SU-DHL-6 (cell line): ENCODE data around the gene DHRS11.

Experiments
- H2AFZ ChIP-seq: fragments of 200-600 bp; sonication (generic); 2 replicates; pipeline ENCODE4 v1.6.1; 2014; ENCODE audit warnings: low read depth, mild to moderate bottlenecking, moderate library complexity, mixed read lengths, antibody characterized with exemption, low read length; ENCODE audit not compliant: severe bottlenecking
- H3F3A ChIP-seq: fragments of 200-600 bp; shearing (Covaris generic); 2 replicates; pipeline ENCODE4 v1.6.0; 2016; ENCODE audit warnings: antibody characterized with exemption, mild to moderate bottlenecking; ENCODE audit not compliant: insufficient read depth
- H3K27ac ChIP-seq: fragments of 200-600 bp; sonication (generic); 2 replicates; pipeline ENCODE4 v1.5.1; 2016; ENCODE audit warnings: low read depth, mild to moderate bottlenecking, low read length, moderate library complexity, mixed read lengths
- H3K27me3 ChIP-seq: fragments of 200-600 bp; sonication (generic), shearing (Covaris generic); 2 replicates; pipeline ENCODE4 v1.6.0; 2014; ENCODE audit warnings: mild to moderate bottlenecking, low read length
- H3K36me3 ChIP-seq: fragments of 200-600 bp; sonication (generic); 2 replicates; pipeline ENCODE4 v1.6.1; 2014; ENCODE audit warnings: mild to moderate bottlenecking, low read length, mixed read lengths
- H3K4me2 ChIP-seq: fragments of 300-600, 200-600 bp; shearing (Covaris generic), sonication (generic); 2 replicates; pipeline ENCODE4 v1.6.0; 2014; ENCODE audit warnings: low read length, low read depth, mild to moderate bottlenecking; ENCODE audit not compliant: poor library complexity, severe bottlenecking
- H3K4me3 ChIP-seq: fragments of 200-600 bp; sonication (generic); 2 replicates; pipeline ENCODE4 v1.5.1; 2014; ENCODE audit warnings: antibody characterized with exemption, low read length, mild to moderate bottlenecking, mixed read lengths; ENCODE audit not compliant: insufficient read depth, poor library complexity, severe bottlenecking
- H3K79me2 ChIP-seq: fragments of 200-600 bp; sonication (generic); 2 replicates; pipeline ENCODE4 v1.6.1; 2014; ENCODE audit warnings: mild to moderate bottlenecking, low read length, moderate library complexity; ENCODE audit not compliant: insufficient read depth
- H3K9ac ChIP-seq: fragments of 200-600 bp; sonication (generic); 2 replicates; pipeline ENCODE4 v1.7.0; 2014; ENCODE audit warnings: mild to moderate bottlenecking, low read length
- H3K9me2 ChIP-seq: fragments of 200-600 bp; sonication (generic); replicated peaks from 2 replicates; pipeline ENCODE4 v1.6.1; 2014; ENCODE audit warnings: low read length; ENCODE audit not compliant: insufficient read depth
- H3K9me3 ChIP-seq: fragments of 200-600 bp; sonication (generic); 2 replicates; pipeline ENCODE4 v1.6.1; 2014; ENCODE audit warnings: low read length, mixed read lengths; ENCODE audit not compliant: insufficient read depth
- H4K20me1 ChIP-seq: fragments of 200-600 bp; sonication (generic); 2 replicates; pipeline ENCODE4 v1.6.1; 2014; ENCODE audit warnings: low read depth, mild to moderate bottlenecking, antibody characterized with exemption, low read length, moderate library complexity, mixed read lengths
- CTCF ChIP-seq: fragments of 200-600 bp; sonication (generic); IDR thresholded peaks from one replicate; pipeline ENCODE4 v1.5.1; 2017; ENCODE audit warnings: antibody characterized with exemption, mild to moderate bottlenecking, low read length, moderate library complexity; ENCODE audit not compliant: insufficient read depth, poor library complexity, severe bottlenecking
- EZH2phosphoT487 ChIP-seq: fragments of 200-600 bp; sonication (generic), shearing (Covaris generic); conservative IDR thresholded peaks from 2 replicates; pipeline ENCODE4 v1.6.1; 2018; ENCODE audit warnings: mild to moderate bottlenecking, antibody characterized with exemption, low read length, moderate library complexity, mixed read lengths

DHRS11 gene

GRCh38 chr17:36597866-36598777, 6.4 kb downstream of the DHRS11 start:
- Histone ChIP-seq H3K9ac (no peak overlapping the region), H3K9me2 (no peaks in the 10 kb centered on the region), H3K4me2 (no peak overlapping the region), H3K79me2 (peaks cover 17% of the 10 kb centered on the region), H3K27me3 (no peaks in the 10 kb centered on the region), H3K27ac (no peak overlapping the region), H3F3A (0 out of 2 replicates have a peak, but pooled peaks cover 6% of the 10 kb centered on the region), H3K36me3 (no peaks in the 10 kb centered on the region), H2AFZ (no peak overlapping the region), H3K9me3 (no peaks in the 10 kb centered on the region), H3K4me3 (no peak overlapping the region), H4K20me1 (no peaks in the 10 kb centered on the region)
- TF ChIP-seq CTCF (no peak), EZH2phosphoT487 (no peak)

DNA sequence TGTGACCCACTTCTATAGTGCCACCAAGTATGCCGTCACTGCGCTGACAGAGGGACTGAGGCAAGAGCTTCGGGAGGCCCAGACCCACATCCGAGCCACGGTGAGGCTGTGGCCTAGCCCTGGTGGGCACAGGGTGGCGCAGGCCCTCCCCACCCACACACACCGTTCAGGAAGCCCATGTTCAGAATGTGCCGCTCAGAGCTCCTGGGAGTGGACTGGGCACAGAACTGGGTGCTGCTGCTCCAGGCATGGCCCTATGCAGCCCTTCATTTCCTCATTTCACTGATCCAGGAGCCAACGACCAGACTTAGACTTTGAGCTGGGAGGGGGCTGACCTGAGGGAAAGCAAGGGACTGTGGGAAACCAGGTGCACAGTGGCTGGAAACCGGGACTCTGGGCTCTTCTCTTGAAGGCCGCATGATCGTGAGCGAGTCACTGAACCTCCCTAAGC, 7.3 kb downstream of the DHRS11 start:
- H3K9ac ChIP-seq: no peak overlapping the region
- H3K27ac ChIP-seq: no peak overlapping the region

DNA sequence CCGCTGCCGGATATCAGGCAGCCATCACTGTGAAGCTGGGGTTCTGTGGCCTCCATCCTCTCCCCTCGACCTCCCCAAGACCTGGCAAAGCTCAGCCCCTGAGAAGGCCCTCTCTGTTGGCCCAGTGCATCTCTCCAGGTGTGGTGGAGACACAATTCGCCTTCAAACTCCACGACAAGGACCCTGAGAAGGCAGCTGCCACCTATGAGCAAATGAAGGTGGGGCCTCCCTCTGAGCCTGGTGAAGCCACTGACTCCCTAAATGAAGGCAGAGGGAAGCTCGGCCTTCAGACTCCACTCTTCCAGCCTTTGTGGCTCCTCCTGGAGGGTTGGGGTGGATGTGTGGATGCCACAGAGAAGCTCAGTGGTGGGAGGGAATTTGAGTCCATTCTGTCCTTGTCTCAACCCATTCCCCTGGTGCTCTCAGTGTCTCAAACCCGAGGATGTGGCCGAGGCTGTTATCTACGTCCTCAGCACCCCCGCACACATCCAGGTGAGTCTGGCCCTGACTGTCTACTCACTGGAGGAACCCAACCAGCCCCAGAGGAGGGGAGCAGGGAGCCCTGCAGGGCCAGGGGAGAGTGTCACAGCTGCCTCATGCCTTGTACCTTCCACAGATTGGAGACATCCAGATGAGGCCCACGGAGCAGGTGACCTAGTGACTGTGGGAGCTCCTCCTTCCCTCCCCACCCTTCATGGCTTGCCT, 8.0 kb downstream of the DHRS11 start:
- Histone ChIP-seq H3F3A (0 out of 2 replicates have a peak, but pooled peaks cover 6% of the 10 kb centered on the region), H3K4me2 (no peak overlapping the region), H3K27ac (no peak overlapping the region), H2AFZ (no peak overlapping the region), H3K9me3 (no peaks in the 10 kb centered on the region), H3K9ac (no peak overlapping the region), H3K36me3 (no peaks in the 10 kb centered on the region), H4K20me1 (no peaks in the 10 kb centered on the region), H3K79me2 (peaks cover 30% of the 10 kb centered on the region), H3K27me3 (no peaks in the 10 kb centered on the region), H3K9me2 (no peaks in the 10 kb centered on the region), H3K4me3 (no peak overlapping the region)
- TF ChIP-seq CTCF: no peak
- TF ChIP-seq EZH2phosphoT487: no peak

More for the DNA sequence above, 7.3 kb downstream of the DHRS11 start:
- Histone ChIP-seq H3K36me3 (no peaks in the 10 kb centered on the region), H3K9me2 (no peaks in the 10 kb centered on the region), H2AFZ (no peak overlapping the region), H3K9me3 (no peaks in the 10 kb centered on the region), H3F3A (0 out of 2 replicates have a peak, but pooled peaks cover 6% of the 10 kb centered on the region), H3K4me2 (no peak overlapping the region), H4K20me1 (no peaks in the 10 kb centered on the region), H3K4me3 (no peak overlapping the region), H3K27me3 (no peaks in the 10 kb centered on the region), H3K79me2 (peaks cover 25% of the 10 kb centered on the region)
- TF ChIP-seq EZH2phosphoT487 (no peak), CTCF (no peak)
